ENCODE data around the gene GRHL3. TPM values are rescaled to one million over a fixed set of nuclear protein-coding genes. Genes with fewer than 3 reads are reported as not detected.

GRHL3 gene
- total RNA-seq, 1 donor, result not detected

DNA sequence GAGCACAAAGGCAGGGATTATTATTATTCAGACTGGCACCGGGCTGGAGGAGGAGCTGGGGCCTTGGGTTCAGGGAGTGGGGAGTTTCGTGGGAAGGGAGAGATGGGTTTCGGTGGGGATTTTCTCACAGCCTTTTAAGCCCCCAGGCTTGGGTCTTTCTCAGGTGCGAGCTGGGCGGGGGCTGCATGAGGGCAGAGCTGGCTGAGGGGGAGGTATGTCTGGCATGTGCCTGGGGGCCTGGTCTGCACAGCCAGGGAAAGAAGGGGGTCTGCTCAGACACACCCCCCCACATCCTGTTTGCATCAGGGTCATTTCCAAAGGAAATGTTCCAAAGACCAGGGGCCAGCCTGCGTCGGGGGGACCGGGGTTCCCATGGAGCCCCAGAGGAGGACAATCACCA is 21.6 kb downstream of the GRHL3 start:
- DNase-seq (ENCODE audit: low read depth in 2 of 3, low spot score in 2 of 3), result no peak

GRCh38 chr1:24341260-24341659 is 22.1 kb downstream of the GRHL3 start:
- no peak for DNase-seq (ENCODE audit: low read depth in 2 of 3, low spot score in 2 of 3)

- no peak for DNase-seq (ENCODE audit: low read depth in 2 of 3, low spot score in 2 of 3)
These were observed 24.4 kb downstream of the GRHL3 start for GRCh38 chr1:24343412-24344089.

DNA sequence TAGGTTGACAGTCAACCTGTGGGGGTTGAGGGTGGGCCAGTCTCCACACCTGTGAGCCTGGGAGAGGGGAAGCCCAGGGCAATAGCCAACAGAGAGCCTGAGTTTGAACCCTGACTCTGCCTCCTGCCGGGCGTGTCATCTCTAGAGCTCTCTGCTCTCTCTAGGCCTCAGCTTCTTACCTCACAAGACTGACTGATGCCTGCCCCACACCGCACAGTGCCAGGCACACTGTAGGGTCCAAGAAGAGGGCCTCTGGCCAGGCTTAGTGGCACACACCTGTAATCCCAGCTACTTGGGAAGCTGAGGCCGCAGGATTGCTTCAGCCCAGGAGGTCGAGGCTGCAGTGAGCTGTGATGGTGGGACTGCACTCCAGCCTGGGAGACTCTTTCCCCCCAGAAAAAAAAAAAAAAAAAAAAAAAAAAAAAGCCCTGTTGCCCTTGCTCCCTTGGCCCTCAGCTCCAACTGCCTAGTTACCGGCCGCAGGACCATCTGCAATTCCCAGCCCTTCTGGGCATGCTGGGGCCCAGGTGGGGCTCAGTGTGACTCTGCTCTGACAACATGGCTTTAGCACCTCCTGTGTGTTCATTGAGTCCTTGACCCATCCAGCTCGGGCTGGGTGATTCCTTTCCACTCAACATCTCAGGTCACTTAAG is 25.1 kb downstream of the GRHL3 start:
- DNase-seq (ENCODE audit: low read depth in 2 of 3, low spot score in 2 of 3), result no peak

- no peak for DNase-seq (ENCODE audit: low read depth in 2 of 3, low spot score in 2 of 3)
These were observed 26.2 kb downstream of the GRHL3 start for GRCh38 chr1:24345334-24345733.

- DNase-seq (ENCODE audit: low read depth in 2 of 3, low spot score in 2 of 3), result no peak
These were observed 28.2 kb downstream of the GRHL3 start for GRCh38 chr1:24347159-24347934.

GRCh38 chr1:24348196-24348595 is 29.0 kb downstream of the GRHL3 start:
- no peak for DNase-seq (ENCODE audit: low read depth in 2 of 3, low spot score in 2 of 3)

DNA sequence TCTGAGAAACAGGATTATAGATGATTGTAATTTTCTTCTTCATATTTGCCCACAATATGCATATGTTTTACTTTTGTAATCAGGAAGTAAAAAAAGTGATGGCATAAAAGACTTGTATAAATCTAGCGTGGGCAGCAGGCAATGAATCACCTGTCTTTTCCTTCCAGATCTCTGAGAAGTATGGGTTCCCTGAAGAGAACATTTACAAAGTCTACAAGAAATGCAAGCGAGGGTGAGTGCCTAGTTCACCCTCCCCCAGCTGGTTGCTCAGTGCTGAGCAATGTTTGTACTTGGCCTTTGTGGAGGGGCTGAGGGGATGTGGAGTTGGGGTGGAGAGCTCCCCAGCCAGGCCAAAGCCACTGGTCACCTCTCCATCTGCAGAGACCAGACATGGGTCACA is 30.7 kb downstream of the GRHL3 start:
- no peak for DNase-seq (ENCODE audit: low read depth in 2 of 3, low spot score in 2 of 3)

DNA sequence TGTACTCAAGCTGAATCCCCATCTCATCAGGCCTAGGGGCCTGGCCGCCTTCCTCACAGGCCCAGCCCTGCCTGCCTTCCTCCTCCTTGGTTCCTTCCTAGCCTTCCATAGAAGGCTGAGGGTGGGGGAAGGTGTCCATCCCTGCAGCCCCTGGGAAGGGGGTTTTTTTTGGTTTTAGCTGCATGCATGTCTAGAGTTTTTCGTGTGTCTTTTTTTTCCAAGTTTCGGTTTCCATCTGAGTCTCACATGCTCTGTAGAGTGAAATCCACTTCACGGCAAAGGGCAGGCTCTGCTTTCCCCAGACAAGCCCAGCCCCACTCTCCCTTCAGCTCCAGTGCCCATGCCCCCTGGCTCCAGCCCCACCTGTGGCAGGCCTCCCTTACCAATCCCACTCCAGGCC is 32.1 kb downstream of the GRHL3 start:
- DNase-seq (ENCODE audit: low read depth in 2 of 3, low spot score in 2 of 3), result no peak

GRCh38 chr1:24351918-24352627 is 32.9 kb downstream of the GRHL3 start:
- no peak for DNase-seq (ENCODE audit: low read depth in 2 of 3, low spot score in 2 of 3)

DNA sequence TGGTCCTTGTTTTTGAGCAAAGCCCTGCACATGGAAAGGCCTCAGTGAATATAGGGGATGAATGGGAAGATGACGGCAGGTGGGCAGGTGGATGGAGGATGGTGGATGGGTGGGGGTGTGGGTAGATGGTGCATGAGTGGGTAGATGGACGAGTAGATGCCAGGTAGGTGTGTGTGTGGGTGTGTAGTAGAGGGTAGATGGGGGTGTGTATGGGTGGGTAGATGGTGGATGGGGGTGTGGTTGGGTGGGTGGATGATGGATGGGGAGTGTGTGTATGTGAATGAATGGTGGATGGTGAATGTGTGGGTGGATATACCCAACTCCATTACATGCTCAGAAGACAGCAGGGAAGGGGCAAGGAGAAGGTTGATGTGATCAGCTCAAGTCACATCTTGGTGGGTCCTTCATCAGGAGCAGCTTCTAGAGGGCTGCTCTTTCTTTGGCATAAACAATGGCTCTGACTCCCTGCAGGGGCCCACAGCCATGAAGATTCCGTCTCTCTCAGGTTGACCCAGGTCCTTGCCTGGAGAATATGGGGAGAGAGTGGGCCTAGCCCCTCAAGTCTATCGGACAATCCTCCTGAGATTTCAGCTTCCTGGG is 34.2 kb downstream of the GRHL3 start:
- no peak for DNase-seq (ENCODE audit: low read depth in 2 of 3, low spot score in 2 of 3)

DNA sequence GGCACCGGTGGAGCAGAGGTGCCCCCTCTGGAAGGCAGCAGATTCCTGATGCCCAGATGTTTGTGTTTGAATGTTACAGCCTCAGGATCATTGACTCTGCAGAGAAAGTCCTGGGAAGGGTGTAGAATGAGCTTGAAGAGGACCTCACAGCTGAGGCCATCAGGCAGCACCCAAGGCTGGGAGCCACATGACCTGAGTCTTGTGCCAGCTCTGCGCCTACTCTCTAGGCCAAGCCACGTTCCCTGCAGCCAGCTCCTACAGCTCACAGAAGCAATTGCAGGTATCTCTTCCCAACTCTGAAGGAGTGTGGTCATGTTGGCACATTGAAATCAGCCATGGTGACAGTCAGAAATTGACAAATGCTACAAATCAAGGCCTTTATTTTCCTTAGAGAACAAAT is 36.3 kb downstream of the GRHL3 start:
- no peak for DNase-seq (ENCODE audit: low read depth in 2 of 3, low spot score in 2 of 3)

- DNase-seq (ENCODE audit: low read depth in 2 of 3, low spot score in 2 of 3), result no peak
These were observed 37.9 kb downstream of the GRHL3 start for GRCh38 chr1:24357038-24357437.

DNA sequence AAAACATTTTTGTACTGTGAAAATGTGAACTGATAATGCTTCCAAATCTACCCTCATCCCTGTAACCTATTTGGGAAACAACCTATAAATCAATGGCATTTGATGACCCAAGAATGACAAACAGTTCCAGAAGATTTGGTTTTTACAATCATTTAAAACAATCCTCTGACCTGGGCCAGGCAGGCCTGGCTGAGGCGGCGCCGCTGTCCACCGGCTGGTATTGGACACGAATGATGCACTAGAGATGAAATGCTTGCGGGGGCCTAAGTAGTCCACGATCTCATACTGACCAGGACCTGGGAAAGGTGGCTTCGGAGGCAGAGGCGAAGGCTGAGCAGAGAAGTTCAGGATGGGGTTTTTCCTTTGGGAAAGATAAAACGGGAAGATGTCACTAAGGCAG is 41.5 kb downstream of the GRHL3 start:
- DNase-seq (ENCODE audit: low read depth in 2 of 3, low spot score in 2 of 3), result no peak

GRCh38 chr1:24361811-24362210 is 42.7 kb downstream of the GRHL3 start:
- DNase-seq (ENCODE audit: low read depth in 2 of 3, low spot score in 2 of 3), result no peak

DNA sequence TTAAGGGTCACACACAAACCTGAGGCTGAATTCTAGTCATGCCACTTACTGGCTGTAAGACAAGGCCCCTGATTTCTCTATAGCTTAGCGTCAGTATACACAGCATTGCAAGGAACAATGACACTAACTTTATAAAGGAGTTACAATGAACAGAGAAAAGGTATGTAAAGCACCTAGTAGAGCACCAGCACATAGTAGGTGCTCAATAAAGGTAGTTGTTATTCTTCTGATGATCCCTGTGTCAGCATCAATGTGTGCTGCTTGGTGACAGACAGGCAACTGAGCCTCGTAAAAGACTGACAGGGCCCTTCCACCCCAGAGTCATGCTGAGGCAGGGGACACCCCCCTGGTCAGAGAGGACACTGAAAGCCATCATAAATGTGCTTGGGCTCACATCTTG is 43.2 kb downstream of the GRHL3 start:
- DNase-seq (ENCODE audit: low read depth in 2 of 3, low spot score in 2 of 3), result no peak

DNA sequence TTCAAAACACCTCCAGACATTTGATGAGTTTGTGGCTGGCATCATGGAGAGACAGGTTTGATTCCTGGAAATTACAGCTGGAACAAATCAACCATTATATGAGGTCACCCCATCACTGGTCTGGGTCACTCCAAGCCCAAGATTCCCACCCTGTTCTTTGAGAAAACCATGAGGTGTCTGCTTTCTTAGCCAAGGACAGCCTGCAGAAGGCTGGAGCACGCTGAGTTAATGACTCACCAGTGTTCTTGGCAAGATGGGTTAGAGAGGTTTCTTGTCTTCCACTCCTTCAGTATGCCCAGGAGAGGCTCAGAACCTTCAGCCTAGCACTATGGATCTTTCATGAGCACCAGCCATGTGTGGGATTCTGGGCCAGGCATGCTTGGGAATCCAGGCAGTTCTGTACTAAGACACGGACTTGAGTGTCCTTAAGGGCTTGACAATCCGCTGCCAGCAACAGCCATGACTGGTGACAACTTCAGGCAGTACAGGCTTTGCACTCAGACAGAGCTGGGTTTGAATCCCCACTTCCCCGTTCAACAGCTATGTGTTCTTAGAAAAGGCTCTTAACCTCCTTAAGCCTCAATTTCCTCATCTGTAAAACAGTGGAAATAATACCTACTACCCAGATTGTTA is 43.9 kb downstream of the GRHL3 start:
- DNase-seq (ENCODE audit: low read depth in 2 of 3, low spot score in 2 of 3), result no peak

DNA sequence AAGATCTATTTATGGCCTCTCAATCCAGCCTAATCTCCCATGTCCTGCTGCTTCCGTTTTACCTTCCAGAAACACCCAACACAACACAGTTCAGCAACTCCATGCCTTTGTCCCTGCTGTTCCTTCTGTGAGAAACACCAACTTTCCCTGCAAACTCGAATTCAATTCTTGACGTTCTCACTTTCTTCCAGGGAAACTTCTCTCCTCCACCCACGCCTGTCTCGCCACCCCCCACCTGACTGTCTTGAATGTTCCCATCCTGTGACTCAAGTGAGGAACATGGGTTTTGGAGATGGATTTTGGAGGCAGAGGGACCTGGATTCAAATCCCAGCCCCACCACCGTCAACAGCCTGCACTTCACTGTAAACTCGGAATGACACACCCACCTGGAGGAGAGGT is 44.8 kb downstream of the GRHL3 start:
- no peak for DNase-seq (ENCODE audit: low read depth in 2 of 3, low spot score in 2 of 3)

- DNase-seq (ENCODE audit: low read depth in 2 of 3, low spot score in 2 of 3), result no peak
These were observed 45.4 kb downstream of the GRHL3 start for GRCh38 chr1:24364605-24364974.

- no peak for DNase-seq (ENCODE audit: low read depth in 2 of 3, low spot score in 2 of 3)
These were observed 46.0 kb downstream of the GRHL3 start for GRCh38 chr1:24364975-24365678.

Data from hematopoietic multipotent progenitor cell (in vitro differentiated cells).